Panc1 (cell line): Measurements from ENCODE around the gene KRTAP23-1. TPM values are rescaled to one million over a fixed set of nuclear protein-coding genes. Genes with fewer than 3 reads are reported as not detected.

Experiments used
- ATAC-seq: fragments of 200-7000 bp; cut with Tn5 transposase; 2 replicates; pipeline ENCODE4 v1.9.1; 2020; ENCODE audit warnings: mild to moderate bottlenecking, moderate library complexity
- BruUV-seq: library from RNA; stranded (reverse); fragments of 400-500 nt; replicated peaks from 2 replicates; lab custom pipeline; 2021; lab: Mats Ljungman, UMichigan
- CTCF ChIA-PET: fragments of 300-600 bp; sonication (Branson Sonifier 250); formaldehyde crosslinking; loops from one replicate; lab custom pipeline; 2022; ENCODE audit warnings: antibody characterized with exemption; lab: Charles Lee
- POLR2A ChIA-PET: fragments of 300-600 bp; sonication (Branson Sonifier 250); formaldehyde crosslinking; loops from one replicate; lab custom pipeline; 2022; ENCODE audit warnings: antibody characterized with exemption; lab: Charles Lee
- DNase-seq: peaks from one replicate; pipeline ENCODE4 v3.0.0-alpha.2; 2010; ENCODE audit warnings: low read depth, low spot score
- H3K27ac ChIP-seq: 2 replicates; pipeline ENCODE4 v1.5.1; 2011; ENCODE audit warnings: mild to moderate bottlenecking, low read length, inconsistent platforms
- H3K27me3 ChIP-seq: fragments of 200-500 bp; sonication (Bioruptor generic); 2 replicates; pipeline ENCODE4 v1.6.0; 2014; ENCODE audit warnings: low read length, inconsistent platforms; ENCODE audit not compliant: control insufficient read depth, insufficient read depth
- H3K36me3 ChIP-seq: fragments of 200-500 bp; sonication (Bioruptor generic); 2 replicates; pipeline ENCODE4 v1.5.1; 2014; ENCODE audit warnings: inconsistent platforms, mild to moderate bottlenecking, low read length, moderate library complexity; ENCODE audit not compliant: control insufficient read depth, insufficient read depth
- H3K4me1 ChIP-seq: 2 replicates; pipeline ENCODE4 v1.5.1; 2011; ENCODE audit warnings: inconsistent platforms, mild to moderate bottlenecking, low read length, moderate library complexity; ENCODE audit not compliant: control insufficient read depth, insufficient read depth
- H3K4me3 ChIP-seq, 2 experiments: 2 replicates each; pipeline ENCODE4 v1.5.1; 2011 to 2012; ENCODE audit warnings: low read depth in 2 of 2, low read length in 2 of 2, mild to moderate bottlenecking in 2 of 2, inconsistent platforms in 1 of 2, moderate library complexity in 1 of 2
- H3K9me3 ChIP-seq: fragments of 200-500 bp; sonication (Bioruptor generic); 2 replicates; pipeline ENCODE4 v1.5.1; 2014; ENCODE audit warnings: low read depth, mild to moderate bottlenecking, inconsistent platforms, low read length, moderate library complexity; ENCODE audit not compliant: control insufficient read depth, insufficient read depth
- CTCF ChIP-seq: fragments of 450-650 bp; IDR thresholded peaks from 2 replicates; pipeline ENCODE4 v1.5.1; 2017; ENCODE audit warnings: mild to moderate bottlenecking
- POLR2AphosphoS5 ChIP-seq: IDR thresholded peaks from 2 replicates; pipeline ENCODE4 v1.6.1; 2012; ENCODE audit warnings: mild to moderate bottlenecking, low read depth, low read length, moderate library complexity
- REST ChIP-seq, 2 experiments: IDR thresholded peaks; 2 replicates each; pipeline ENCODE4 v1.6.1; 2011 to 2012; ENCODE audit warnings: low read depth in 2 of 2, control low read depth in 1 of 2, low read length in 1 of 2, mild to moderate bottlenecking in 1 of 2, moderate library complexity in 1 of 2; ENCODE audit not compliant: insufficient read depth in 1 of 2
- SIN3A ChIP-seq: IDR thresholded peaks from 2 replicates; pipeline ENCODE4 v1.6.1; 2012; ENCODE audit warnings: low read depth, mild to moderate bottlenecking, low read length, moderate library complexity, borderline replicate concordance; ENCODE audit not compliant: insufficient read depth
- TCF7L2 ChIP-seq: IDR thresholded peaks from 2 replicates; pipeline ENCODE4 v1.6.1; 2011; ENCODE audit warnings: mild to moderate bottlenecking, low read depth, low read length, inconsistent platforms
- in situ Hi-C: cut with HindIII; loops from 2 replicates; pipeline ENCODE4 v1.10.0; 2016; ENCODE audit warnings: low sequenced_read_pairs, low pct_unique_long_range_greater_than_20kb
- intact Hi-C: fragments of 100-400 bp; cut with micrococcal nuclease; formaldehyde crosslinking; loops from one replicate; pipeline ENCODE4 v1.10.0; 2022; ENCODE audit not compliant: unreplicated experiment
- total RNA-seq: library from RNA; stranded (reverse); gene quantifications from one replicate; pipeline ENCODE4 v1.2.1, GENCODE V29; 2021; ENCODE audit not compliant: unreplicated experiment

Gene KRTAP23-1
- total RNA-seq, 1 experiment from 2014 or later: not detected

DNA sequence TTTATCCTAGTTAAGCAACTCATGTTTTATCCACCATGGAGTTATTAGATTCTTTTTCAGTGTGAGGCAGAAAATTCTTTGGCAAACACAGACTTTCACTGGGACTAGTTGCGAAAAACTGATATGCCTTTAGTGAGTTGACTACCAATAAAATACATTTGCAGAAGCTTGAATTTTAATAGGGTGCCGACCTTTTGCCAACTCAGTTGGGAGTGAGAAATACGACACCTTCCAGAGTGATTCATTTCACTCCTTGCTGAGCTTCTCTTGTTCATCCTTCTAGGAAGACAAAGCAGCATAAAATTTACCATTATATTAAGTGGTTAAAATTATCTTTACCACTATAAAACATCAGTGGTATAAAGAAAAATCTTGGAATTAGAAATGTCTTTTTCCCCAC is 1.2 kb upstream of the KRTAP23-1 start:
- BruUV-seq: no TSS peak
- H3K4me1 ChIP-seq: no peaks in the 10 kb centered on the region
- no peaks in the 10 kb centered on the region for H3K36me3 ChIP-seq
- no peaks in the 10 kb centered on the region for H3K27me3 ChIP-seq
- in situ Hi-C loops: no loop called here
- DNase-seq (no peak), ATAC-seq (no peak)
- ChIA-PET CTCF (no interaction called here), POLR2A (no interaction called here)
- H3K9me3 ChIP-seq: no peaks in the 10 kb centered on the region
- TF ChIP-seq POLR2AphosphoS5 (no peak), SIN3A (no peak), TCF7L2 (no peak), CTCF (no peak)
- no peak overlapping the region for H3K4me3 ChIP-seq
- intact Hi-C loops: no loop called here
- no peak overlapping the region for H3K27ac ChIP-seq

DNA sequence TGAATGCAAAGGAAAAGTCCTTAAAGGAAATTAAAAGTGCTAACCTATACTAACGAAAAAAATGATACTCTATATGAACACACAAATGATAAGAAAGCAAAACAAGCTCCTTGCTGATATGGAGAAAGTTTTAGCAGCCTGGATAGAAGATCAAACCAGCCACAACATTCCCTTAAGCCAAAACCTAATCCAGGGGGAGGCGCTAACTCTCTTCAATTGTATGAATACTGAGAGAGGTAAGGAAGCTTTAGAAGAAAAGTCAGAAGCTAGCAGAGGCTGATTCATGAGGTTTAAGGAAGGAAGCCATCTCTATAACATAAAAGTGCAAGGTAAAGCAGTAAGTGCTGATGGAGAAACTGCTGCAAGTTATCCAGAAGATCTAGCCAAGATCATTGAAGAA is 3.4 kb downstream of the KRTAP23-1 start:
- Histone ChIP-seq H3K4me1 (no peaks in the 10 kb centered on the region), H3K36me3 (no peaks in the 10 kb centered on the region), H3K9me3 (no peaks in the 10 kb centered on the region), H3K27ac (no peak overlapping the region), H3K27me3 (no peaks in the 10 kb centered on the region), H3K4me3 (no peak overlapping the region)
- in situ Hi-C loops (no loop called here), intact Hi-C loops (no loop called here)
- ChIA-PET POLR2A (no interaction called here), CTCF (no interaction called here)
- DNase-seq (no peak), ATAC-seq (no peak)
- no TSS peak for BruUV-seq
- TF ChIP-seq TCF7L2 (no peak), REST (IDR thresholded peaks at IDR 0.05; ENCODE audit: insufficient read depth in 1 of 2, low read depth in 2 of 2, low read length in 1 of 2) (no peak), POLR2AphosphoS5 (no peak), CTCF (no peak), SIN3A (no peak)
